Inferior parietal cortex (tissue), 1 donor: Measurements from ENCODE around the gene RGS3.

Source experiments
- DNase-seq: peaks from one replicate; pipeline ENCODE4 v3.0.0-alpha.2; 2016; ENCODE audit errors: extremely low spot score

The RGS3 gene

DNA sequence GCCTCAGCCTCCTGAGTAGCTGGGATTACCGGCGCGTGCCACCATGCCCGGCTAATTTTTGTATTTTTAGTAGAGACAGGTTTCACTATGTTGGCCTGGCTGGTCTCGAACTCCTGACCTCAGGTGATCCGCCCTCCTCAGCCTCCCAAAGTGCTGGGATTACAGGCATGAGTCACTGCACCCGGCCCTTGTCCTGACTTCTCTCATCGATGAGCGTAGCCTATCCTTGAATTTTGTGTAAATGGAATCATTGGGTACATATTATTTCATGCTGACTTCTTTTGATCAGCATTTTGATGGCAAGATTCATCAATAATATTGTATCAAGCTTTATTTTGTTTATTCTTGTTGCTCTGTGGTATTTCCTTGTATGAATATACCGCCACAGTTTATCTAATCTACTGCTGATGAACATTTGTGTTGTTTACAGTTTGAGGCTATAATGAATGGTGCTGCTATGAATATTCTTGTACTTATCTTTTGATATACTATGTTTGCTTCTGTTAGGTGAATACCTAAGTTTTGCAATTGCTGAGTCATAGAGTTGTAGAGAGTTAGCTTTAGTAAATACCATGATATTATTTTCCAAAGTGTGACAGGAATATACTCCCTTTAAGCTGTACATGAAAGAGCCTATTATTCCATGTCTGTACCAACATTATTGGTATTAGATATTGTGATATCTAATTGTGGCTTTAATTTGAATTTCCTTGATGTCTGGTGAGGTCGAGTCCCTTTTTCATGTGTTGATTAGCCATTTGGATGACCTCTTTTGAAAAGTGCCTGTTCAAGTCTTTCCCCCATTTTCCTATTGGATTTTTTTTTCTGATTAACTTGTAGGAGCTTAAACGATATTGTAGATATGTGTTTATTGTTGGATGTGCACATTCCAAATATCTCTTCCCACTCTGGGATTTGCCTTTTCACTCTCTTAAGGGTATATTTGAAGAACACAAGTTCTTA is 107.5 kb downstream of the RGS3 start:
- no peak for DNase-seq

GRCh38 chr9:113572076-113572861 is 108.7 kb downstream of the RGS3 start:
- DNase-seq = no peak

DNA sequence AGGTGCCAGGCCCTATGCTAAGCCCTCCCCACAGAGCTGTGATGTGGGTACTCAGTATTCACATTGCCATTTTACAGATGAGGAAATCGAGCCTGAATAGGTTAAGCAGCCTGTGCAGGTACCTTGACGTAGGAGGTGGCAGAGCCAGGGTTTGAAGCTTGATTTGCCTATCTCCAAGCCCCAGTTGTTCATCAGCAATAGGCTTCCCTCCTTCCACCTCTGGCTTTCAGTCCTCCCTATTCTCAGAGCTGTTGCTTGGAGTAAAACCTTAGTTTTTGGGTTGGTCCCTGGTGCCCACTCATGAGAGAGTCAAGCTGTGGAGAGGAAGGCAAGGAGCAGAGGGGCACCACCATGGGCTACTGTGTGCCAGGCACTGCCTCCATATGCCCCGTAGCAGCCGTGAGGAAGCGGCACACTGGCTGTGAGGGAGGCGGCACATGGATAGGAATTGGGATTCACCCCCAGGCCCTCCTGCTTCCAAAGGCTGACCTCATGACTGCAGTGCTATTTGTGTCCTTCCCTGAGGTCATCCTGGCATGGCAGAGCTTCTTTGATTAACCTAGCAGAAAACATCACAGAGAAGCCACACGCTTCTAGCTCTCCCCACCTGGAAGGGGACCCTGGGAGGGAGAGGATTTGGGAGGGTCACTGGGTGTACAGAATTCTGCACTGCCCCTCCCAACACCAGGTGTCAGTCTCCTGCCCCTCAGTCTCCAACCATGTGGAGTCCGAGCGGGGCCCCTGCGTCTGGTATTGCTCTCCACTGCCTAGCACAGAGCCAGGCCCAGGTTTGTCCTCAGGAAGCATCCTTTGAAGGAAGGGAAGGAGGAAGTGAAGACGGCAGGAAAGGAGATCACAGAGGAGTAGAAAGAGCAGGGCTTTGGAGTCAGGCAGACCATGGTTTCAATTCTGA is 109.8 kb downstream of the RGS3 start:
- DNase-seq = no peak

- no peak for DNase-seq
These were observed 110.4 kb downstream of the RGS3 start for GRCh38 chr9:113573959-113574352.

DNA sequence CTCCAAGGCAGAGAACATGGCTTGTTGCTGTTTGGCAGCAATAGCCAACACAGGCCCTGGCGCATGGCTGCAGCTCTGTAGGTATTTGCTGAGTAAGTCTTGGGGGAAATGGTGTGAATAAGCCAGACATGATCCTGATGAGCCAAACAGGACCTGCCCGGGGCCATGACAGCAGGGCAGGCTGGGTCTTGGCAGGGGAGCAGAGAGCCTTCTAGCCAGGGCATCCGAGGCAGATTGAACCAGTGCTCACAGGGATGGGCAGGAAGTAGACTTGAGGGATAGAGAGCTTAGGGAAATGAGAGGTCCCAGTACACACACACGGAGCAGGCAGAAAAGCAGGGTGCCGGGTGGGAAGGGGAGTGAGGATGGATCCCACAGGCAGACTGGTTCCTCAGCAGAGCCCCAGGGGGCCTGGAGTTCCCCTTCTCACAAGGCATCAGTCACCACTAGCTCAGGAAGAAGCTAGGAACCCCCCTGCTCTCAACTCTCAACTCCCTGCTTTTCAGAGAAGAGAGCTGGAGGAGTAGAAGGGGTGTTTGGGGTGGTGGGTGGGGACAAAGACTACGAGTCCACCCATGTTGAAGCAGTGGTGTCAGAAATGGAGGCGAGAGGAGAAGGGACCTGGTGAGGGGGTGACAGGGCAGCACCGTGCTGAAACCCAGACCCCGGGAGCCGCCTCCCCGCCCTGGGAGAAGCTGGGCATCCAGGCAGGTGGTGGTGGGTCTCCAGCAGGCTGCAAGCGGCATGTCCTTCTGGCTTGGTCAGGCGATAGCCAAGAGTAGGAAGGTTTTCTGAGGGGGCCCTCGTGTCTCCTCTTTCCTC is 111.1 kb downstream of the RGS3 start:
- DNase-seq = no peak

DNA sequence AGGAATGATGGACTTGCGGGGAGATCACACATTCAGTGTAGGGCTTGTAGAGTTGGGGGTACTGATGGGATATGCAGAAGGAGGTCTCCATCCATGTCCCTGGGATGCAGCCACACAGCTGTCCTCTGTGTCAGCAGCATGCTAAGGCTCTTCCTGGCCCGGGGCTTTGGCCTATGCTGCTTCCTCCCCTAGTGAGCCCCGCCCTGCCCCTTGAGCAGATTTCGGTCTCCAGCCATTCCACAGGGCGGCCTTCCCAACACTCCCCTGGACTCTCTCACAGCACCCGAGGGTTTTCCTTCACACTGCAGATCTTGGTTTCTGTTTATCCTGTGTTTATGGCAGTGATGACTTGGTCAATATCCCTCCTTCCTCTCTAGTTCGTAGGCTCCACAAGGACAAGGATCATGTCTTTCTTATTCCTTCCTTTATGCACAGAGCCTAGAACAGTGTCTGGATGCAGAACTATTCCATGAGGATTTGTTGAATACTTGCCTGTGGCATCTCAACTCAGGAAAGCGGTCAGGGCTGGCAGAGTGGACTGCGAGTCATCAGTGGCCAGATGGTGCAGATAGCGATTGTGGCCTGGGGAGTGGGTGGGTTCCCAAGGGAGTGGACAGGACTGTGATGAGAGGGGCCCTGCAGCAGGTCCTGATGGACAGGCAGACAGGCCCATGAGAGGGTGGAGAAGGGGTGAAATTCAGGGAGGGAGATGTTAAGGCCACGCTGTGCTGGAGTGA is 114.2 kb downstream of the RGS3 start:
- no peak for DNase-seq

- DNase-seq = no peak
These were observed 114.8 kb downstream of the RGS3 start for GRCh38 chr9:113578279-113578865.

DNA sequence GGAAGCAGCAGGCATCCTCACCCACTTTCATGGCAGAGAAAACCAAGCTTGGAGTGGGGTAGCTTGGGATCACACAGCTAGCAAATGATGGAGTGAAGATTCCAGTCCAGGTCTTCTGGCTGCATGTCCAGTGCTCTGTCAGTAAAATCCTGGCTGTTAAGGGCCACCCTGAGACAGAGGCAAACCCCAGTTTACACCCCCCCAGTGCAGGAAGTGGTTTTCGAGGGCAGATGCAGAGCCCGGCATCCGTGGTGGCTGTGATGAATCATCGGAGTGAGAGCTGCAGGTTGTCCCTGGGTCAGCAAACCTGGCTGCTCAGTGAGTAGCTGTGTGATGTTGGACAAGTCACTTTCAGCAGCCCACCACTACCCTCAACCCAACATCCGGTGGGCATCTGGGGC is 115.4 kb downstream of the RGS3 start:
- DNase-seq = no peak

- DNase-seq = no peak
These were observed 115.9 kb downstream of the RGS3 start for GRCh38 chr9:113579283-113580040.

DNA sequence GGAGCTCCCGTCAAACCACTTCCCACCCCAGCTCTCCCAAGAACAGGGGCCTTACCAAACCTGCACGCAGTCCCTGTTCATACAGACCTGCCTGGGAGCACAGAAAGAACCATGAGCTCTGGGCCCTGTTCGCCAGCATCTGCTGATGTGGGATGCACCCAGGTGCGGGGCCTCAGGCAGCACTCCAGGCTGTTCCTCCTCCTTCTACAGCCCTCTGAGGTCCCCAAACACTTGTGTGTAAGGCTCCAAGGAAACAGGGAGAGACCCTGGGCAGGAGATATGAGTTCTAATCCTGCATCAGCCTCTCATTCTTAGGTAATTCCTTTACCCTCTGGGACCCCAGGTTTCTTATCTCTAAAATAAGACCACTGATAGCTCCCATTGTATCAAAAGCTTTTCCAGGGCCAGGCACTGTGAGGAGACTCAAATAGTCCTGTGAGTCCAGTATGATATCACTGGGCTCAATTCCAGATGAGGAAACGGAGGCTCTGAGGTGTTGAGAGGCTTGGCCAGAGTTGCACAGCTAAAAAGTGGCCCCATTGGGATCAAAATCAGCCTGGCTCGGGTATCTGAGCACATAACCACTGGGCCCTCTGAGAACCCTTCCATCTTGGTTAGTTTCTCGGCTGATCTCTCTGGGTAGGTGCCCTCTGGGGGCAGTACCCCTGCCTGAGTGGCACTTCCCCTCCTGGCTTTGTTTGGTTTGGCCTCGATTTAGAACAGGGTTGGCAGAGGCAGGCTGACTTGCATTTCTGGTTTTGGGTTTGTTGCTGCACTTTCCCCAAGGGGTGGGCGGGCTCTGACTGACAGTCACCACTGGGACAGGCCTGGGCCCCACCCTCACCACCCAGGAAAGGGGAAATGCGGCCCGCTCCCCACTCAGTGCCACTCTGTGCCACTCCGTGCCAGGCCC is 116.8 kb downstream of the RGS3 start:
- DNase-seq = no peak

DNA sequence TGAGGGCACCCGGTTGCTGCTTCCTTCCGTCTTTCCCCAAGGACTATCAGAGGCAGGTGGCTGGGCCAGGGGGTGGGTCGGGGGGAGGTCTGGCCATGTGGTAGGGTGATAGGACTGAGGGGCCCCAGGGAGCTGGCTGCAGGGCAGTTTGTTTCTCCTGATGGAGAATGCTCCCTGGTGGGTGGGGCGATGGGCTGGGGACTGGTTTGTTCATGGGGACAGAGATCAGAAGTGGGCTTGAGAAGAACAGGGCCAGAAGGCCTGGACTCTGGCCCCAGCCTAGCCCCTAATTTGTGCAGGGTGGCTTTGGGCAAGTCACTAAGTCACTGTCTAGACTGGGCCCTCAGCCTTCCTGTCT is 117.4 kb downstream of the RGS3 start:
- DNase-seq = no peak

GRCh38 chr9:113581865-113582697 is 118.6 kb downstream of the RGS3 start:
- peak; percentile 62 for DNase-seq

- DNase-seq = no peak
These were observed 119.2 kb downstream of the RGS3 start for GRCh38 chr9:113582698-113583200.

DNA sequence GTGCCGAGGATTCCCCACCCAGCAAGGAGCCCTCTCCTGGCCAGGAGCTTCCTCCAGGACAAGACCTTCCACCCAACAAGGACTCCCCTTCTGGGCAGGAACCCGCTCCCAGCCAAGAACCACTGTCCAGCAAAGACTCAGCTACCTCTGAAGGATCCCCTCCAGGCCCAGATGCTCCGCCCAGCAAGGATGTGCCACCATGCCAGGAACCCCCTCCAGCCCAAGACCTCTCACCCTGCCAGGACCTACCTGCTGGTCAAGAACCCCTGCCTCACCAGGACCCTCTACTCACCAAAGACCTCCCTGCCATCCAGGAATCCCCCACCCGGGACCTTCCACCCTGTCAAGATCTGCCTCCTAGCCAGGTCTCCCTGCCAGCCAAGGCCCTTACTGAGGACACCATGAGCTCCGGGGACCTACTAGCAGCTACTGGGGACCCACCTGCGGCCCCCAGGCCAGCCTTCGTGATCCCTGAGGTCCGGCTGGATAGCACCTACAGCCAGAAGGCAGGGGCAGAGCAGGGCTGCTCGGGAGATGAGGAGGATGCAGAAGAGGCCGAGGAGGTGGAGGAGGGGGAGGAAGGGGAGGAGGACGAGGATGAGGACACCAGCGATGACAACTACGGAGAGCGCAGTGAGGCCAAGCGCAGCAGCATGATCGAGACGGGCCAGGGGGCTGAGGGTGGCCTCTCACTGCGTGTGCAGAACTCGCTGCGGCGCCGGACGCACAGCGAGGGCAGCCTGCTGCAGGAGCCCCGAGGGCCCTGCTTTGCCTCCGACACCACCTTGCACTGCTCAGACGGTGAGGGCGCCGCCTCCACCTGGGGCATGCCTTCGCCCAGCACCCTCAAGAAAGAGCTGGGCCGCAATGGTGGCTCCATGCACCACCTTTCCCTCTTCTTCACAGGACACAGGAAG is 120.2 kb downstream of the RGS3 start:
- no peak for DNase-seq

DNA sequence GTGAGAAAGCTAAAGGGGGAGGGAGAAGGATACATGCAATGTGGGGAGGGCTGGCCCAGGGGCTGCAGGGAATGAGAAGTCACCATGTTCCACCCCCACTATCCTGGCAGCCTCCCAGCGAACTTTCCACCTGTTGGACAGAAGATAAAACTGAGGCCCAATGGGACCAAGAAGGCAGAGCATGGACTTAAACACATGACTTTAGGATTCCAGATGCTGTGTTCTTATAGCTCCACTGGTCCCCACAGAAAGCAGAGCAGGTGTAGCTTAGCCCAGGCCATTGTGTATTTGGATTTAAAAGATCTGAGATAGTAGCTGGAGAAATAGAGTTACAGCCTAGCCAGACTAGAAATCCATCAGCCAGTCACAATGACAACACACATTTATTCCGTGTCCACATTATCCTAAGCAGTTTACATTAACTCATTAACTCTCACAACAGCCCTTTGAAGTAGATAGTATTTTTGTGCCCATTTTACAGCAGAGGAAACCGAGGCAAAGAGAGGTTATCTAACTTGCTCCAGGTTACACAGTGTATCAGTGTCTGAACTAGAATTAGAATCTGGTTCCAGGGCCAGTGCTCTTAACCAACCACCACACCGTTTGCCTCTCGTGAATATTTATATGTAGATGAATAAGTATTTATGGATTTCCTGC is 121.0 kb downstream of the RGS3 start:
- no peak for DNase-seq
